IPS-NIHi7 (cell line): ENCODE results near the gene TIPARP.
"Not testable (repeated sequence)": the region's sequence is repeated elsewhere in the genome, so short reads cannot be mapped to it uniquely, and the experiment has no call there.

Experiments used
- DNase-seq: peaks from one replicate; pipeline ENCODE4 v3.0.0; 2012; ENCODE audit warnings: mixed read lengths; ENCODE audit errors: extremely low spot score

TIPARP gene

GRCh38 chr3:156649681-156650080, 24.7 kb upstream of the TIPARP start:
- DNase-seq: no peak

DNA sequence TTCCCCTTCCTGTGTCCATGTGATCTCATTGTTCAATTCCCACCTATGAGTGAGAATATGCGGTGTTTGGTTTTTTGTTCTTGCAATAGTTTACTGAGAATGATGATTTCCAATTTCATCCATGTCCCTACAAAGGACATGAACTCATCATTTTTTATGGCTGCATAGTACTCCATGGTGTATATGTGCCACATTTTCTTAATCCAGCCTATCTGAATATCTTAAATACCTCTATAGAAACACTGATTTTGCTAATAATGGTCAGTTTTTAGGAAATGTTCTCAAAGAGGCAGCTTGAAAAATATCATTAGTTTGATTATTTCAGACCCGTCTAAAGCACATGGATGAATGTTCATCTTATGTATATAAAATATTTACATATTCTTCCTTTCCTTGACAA, 21.7 kb upstream of the TIPARP start:
- not testable (repeated sequence) for DNase-seq

- DNase-seq: no peak
These were observed 19.6 kb upstream of the TIPARP start for GRCh38 chr3:156654834-156655233.

- DNase-seq: no peak
These were observed 18.4 kb upstream of the TIPARP start for GRCh38 chr3:156655819-156656550.

GRCh38 chr3:156657440-156657839, 16.9 kb upstream of the TIPARP start:
- no peak for DNase-seq

- no peak for DNase-seq
These were observed 16.3 kb upstream of the TIPARP start for GRCh38 chr3:156657862-156658731.

- no peak for DNase-seq
These were observed 15.7 kb upstream of the TIPARP start for GRCh38 chr3:156658732-156659090.

DNA sequence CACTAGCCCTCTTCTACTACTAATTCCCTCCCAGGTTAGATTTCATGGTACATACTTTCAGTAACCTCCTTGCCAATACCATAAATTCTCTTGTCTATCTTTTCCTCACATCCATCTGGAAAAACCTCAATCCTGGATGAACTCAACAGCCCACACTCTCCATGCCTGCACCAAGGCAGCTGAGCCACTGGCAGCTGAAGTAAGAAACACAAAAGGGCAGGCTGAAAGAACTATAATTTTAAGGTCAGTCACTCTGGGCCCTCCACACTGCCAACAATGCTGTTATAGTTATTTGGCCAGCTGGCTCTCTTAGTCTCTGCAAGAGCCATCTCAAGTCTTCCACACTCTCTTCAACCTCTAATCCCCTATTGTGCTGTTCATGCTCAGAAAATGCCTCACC, 15.1 kb upstream of the TIPARP start:
- DNase-seq: no peak

DNA sequence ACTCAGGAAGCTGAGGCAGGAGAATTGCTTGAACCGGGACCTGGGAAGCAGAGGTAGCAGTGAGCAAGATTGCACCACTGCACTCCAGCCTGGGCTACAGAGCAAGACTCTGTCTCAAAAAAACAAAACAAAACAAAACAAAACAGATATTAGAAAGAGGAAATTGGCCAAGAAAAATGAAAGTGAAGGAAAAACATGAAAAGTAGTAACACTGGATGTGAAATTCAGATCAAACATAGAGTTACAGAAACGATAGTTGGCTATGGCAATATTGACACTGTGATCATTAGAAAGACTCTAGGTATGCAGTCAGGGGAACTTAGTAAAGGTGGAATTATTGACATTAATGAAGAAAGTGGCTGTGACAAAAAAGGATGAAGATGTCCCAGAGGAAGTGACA, 13.2 kb upstream of the TIPARP start:
- no peak for DNase-seq

GRCh38 chr3:156664011-156664830, 10.2 kb upstream of the TIPARP start:
- no peak for DNase-seq

DNA sequence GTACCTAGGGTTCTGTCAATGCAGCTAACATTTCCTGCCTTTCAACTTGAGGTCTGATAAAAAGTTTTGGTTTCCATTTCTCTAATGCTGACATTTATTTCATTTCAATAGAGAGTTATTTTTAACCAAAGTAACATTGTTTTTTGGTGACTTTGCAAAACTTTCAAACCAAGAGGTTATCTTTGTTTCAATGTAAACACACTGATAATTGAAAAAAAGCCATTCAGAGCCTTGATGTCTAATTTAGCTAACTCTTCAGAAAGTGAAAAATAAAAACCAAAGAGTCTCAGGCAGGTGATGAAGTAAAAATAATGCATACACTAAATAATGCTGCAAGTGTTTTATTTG, 9.6 kb upstream of the TIPARP start:
- DNase-seq: no peak

- DNase-seq: no peak
These were observed 9.1 kb upstream of the TIPARP start for GRCh38 chr3:156665291-156665690.

GRCh38 chr3:156666073-156666472, 8.3 kb upstream of the TIPARP start:
- DNase-seq: no peak

- peak; percentile 11 for DNase-seq
These were observed 6.2 kb upstream of the TIPARP start for GRCh38 chr3:156668073-156668763.

DNA sequence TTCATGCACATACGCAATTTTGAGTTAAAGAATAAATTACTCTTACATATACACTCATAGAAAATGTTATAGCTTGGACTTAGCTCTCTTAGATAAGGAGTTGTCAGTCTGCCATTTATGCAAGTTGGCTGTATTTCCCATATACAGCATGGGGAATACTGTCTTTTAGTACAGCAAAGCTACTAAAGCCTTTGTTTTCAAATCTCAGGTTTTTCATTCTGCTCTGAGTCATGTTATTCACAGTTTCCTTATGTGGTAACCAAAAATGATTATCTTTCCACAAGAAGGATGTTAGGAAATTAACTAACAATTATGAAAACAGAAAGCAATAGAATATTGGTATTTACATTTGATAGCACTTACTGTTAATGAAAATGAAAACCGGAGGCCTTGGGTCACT, 4.3 kb upstream of the TIPARP start:
- no peak for DNase-seq

- no peak for DNase-seq
These were observed 3.7 kb upstream of the TIPARP start for GRCh38 chr3:156670652-156671051.

GRCh38 chr3:156673732-156674045, 701 bp upstream of the TIPARP start:
- DNase-seq: no peak

GRCh38 chr3:156674911-156675829, 780 bp downstream of the TIPARP start:
- peak; percentile 57 for DNase-seq

DNA sequence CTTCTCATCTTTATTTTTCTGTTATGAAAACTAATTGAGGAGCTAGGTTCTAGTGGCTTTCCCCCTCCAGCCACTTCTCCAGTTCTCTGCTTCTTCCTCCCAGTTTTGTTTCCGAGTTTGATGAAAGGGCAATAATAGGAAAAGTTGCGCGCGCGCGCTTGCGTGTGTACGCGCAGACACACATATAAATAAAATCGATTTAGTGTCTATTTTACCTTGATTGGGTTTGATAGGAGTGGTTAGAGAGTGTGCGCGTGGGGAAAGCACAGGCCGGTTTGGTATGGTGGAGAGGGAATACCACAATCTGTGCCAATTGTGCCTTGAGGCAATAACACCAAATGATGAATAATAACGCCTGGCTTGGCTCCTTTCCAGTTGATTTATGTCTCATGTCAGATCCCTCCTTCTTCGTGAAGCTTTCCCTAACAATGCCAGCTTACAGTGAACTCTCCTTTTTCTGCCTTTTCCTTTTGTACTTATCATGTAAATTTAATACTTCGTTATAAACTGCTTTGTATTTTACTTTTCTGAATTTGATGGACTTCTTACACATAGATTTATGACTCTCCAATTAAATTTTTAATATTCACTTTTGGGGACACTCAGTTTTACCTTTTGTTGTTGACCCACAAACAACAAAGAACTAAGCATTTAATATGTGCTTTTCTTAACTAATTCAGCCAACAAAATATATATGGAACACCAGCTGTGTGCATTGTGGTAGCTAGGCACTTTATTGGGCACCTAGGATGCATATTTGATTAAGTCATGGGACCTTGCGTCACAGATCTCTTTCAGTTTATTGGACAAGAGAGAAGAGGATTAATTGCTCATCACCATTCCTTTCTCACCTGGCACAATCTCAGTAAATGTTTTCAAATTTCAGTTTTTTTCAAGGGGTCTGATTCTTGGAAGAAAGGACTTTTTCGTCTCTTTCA, 1.7 kb downstream of the TIPARP start:
- no peak for DNase-seq
